ENCODE data around the gene PTBP3.

The PTBP3 gene

GRCh38 chr9:112361601-112362000 is 28.2 kb upstream of the PTBP3 start:
- peak; percentile 61 for DNase-seq (ENCODE audit: low read depth)
- TF ChIP-seq MYC (IDR thresholded peaks at IDR 0.05; ENCODE audit: low read depth, low read length) (no peak), POLR2A (IDR thresholded peaks at IDR 0.05; ENCODE audit: extremely low read depth, insufficient read length) (no peak), CTCF (IDR thresholded peaks at IDR 0.05; ENCODE audit: low read depth, low read length) (no peak), MAX (IDR thresholded peaks at IDR 0.05; ENCODE audit: low read depth, low read length) (no peak)
- no peak overlapping the region for H3K4me3 ChIP-seq (ENCODE audit: low read depth, low read length)

GRCh38 chr9:112360047-112360804 is 26.8 kb upstream of the PTBP3 start:
- H3K4me3 ChIP-seq (ENCODE audit: low read depth, low read length) = no peak overlapping the region
- TF ChIP-seq MYC (IDR thresholded peaks at IDR 0.05; ENCODE audit: low read depth, low read length) (no peak), MAX (IDR thresholded peaks at IDR 0.05; ENCODE audit: low read depth, low read length) (no peak), POLR2A (IDR thresholded peaks at IDR 0.05; ENCODE audit: extremely low read depth, insufficient read length) (no peak), CTCF (IDR thresholded peaks at IDR 0.05; ENCODE audit: low read depth, low read length) (no peak)
- no peak for DNase-seq (ENCODE audit: low read depth)

GRCh38 chr9:112355427-112355897 is 22.0 kb upstream of the PTBP3 start:
- no peak for TF ChIP-seq CTCF (IDR thresholded peaks at IDR 0.05; ENCODE audit: low read depth, low read length)
- TF ChIP-seq MYC (IDR thresholded peaks at IDR 0.05; ENCODE audit: low read depth, low read length) = no peak
- no peak for TF ChIP-seq POLR2A (IDR thresholded peaks at IDR 0.05; ENCODE audit: extremely low read depth, insufficient read length)
- no peak for TF ChIP-seq MAX (IDR thresholded peaks at IDR 0.05; ENCODE audit: low read depth, low read length)
- DNase-seq (ENCODE audit: low read depth) = no peak

GRCh38 chr9:112354081-112354743 is 20.8 kb upstream of the PTBP3 start:
- no peak overlapping the region for H3K4me3 ChIP-seq (ENCODE audit: low read depth, low read length)
- no peak for TF ChIP-seq MYC (IDR thresholded peaks at IDR 0.05; ENCODE audit: low read depth, low read length)
- no peak for TF ChIP-seq MAX (IDR thresholded peaks at IDR 0.05; ENCODE audit: low read depth, low read length)
- no peak for TF ChIP-seq POLR2A (IDR thresholded peaks at IDR 0.05; ENCODE audit: extremely low read depth, insufficient read length)
- no peak for TF ChIP-seq CTCF (IDR thresholded peaks at IDR 0.05; ENCODE audit: low read depth, low read length)
- DNase-seq (ENCODE audit: low read depth) = peak; percentile 41

More at GRCh38 chr9:112355427-112355897, 22.0 kb upstream of the PTBP3 start:
- no peak overlapping the region for H3K4me3 ChIP-seq (ENCODE audit: low read depth, low read length)

- no peak for TF ChIP-seq MAX (IDR thresholded peaks at IDR 0.05; ENCODE audit: low read depth, low read length)
- no peak for TF ChIP-seq MYC (IDR thresholded peaks at IDR 0.05; ENCODE audit: low read depth, low read length)
- no peak for TF ChIP-seq CTCF (IDR thresholded peaks at IDR 0.05; ENCODE audit: low read depth, low read length)
- no peak for TF ChIP-seq POLR2A (IDR thresholded peaks at IDR 0.05; ENCODE audit: extremely low read depth, insufficient read length)
- no peak overlapping the region for H3K4me3 ChIP-seq (ENCODE audit: low read depth, low read length)
- no peak for DNase-seq (ENCODE audit: low read depth)
Observed at GRCh38 chr9:112352209-112352608, 18.8 kb upstream of the PTBP3 start.

Data from NB4 (cell line).